Measurements from ENCODE around the gene FAM185A. TPM values are rescaled to one million over a fixed set of nuclear protein-coding genes. Genes with fewer than 3 reads are reported as not detected.

FAM185A gene
- total and polyA plus RNA-seq, 2 of the 8 experiments (the other 6 are each of a cell fraction or from before 2014, with no cell fraction given), result 5.2 to 6.6 TPM

GRCh38 chr7:102842284-102842683, 93.5 kb downstream of the FAM185A start:
- Histone ChIP-seq H4K5ac (ENCODE audit: insufficient read length, low read depth, low read length) (no peak overlapping the region), H3K14ac (ENCODE audit: insufficient read length) (no peak overlapping the region), H2BK20ac (ENCODE audit: low read length) (no peak overlapping the region), H3K23me2 (ENCODE audit: low read depth, low read length) (no peaks in the 10 kb centered on the region), H3K4me3 (ENCODE audit: extremely low read depth in 1 of 4, insufficient read depth in 2 of 4, low read depth in 3 of 4, low read length in 4 of 4) (no peak overlapping the region), H2AK5ac (ENCODE audit: low read depth, low read length) (no peak overlapping the region), H4K91ac (replicated peaks; ENCODE audit: insufficient read length, low read length) (no peak overlapping the region), H2BK120ac (replicated peaks; ENCODE audit: low read depth, low read length) (no peak overlapping the region), H4K20me1 (replicated peaks in 1 of 2; ENCODE audit: control insufficient read depth in 1 of 2, insufficient read depth in 2 of 2, low read length in 2 of 2) (no peaks in the 10 kb centered on the region), H4K8ac (ENCODE audit: extremely low read depth, insufficient read depth, low read length) (no peak overlapping the region), H2BK12ac (ENCODE audit: low read depth, low read length) (no peak overlapping the region), H3K18ac (ENCODE audit: extremely low read depth, low read length) (no peak overlapping the region), H3K9ac (replicated peaks in 1 of 4; ENCODE audit: extremely low read depth in 1 of 4, low read depth in 3 of 4, low read length in 3 of 4) (no peak overlapping the region), H3K23ac (ENCODE audit: insufficient read length) (no peak overlapping the region), H2BK15ac (ENCODE audit: low read length) (no peak overlapping the region), H3K9me3 (ENCODE audit: insufficient read depth in 2 of 2, low read depth in 1 of 2, low read length in 1 of 2) (no peaks in the 10 kb centered on the region), H2AFZ (ENCODE audit: low read length) (no peak overlapping the region), H3K4me2 (ENCODE audit: insufficient read depth in 1 of 2, low read depth in 2 of 2, low read length in 2 of 2) (no peak overlapping the region), H3K56ac (replicated peaks; ENCODE audit: insufficient read length, low read depth, low read length) (no peak overlapping the region), H2BK5ac (ENCODE audit: low read depth, low read length) (no peak overlapping the region), H3K79me2 (ENCODE audit: control insufficient read depth in 1 of 2, insufficient read depth in 2 of 2, low read length in 2 of 2) (no peaks in the 10 kb centered on the region), H3K27me3 (replicated peaks in 1 of 4; ENCODE audit: control insufficient read depth in 3 of 4, extremely low read depth in 1 of 4, insufficient read depth in 3 of 4, low read length in 3 of 4) (peaks cover 0 to 1% (median 0%) of the 10 kb centered on the region in 4 experiments; a peak in 1 of 7 replicates), H3K4ac (replicated peaks; ENCODE audit: insufficient read length, low read depth, low read length) (no peak overlapping the region), H3K79me1 (ENCODE audit: low read depth, low read length) (no peaks in the 10 kb centered on the region), H3K36me3 (ENCODE audit: control insufficient read depth in 2 of 4, insufficient read depth in 4 of 4, low read length in 3 of 4) (no peaks in the 10 kb centered on the region), H3K4me1 (replicated peaks in 1 of 4; ENCODE audit: control insufficient read depth in 3 of 4, insufficient read depth in 4 of 4, low read length in 3 of 4) (no peaks in the 10 kb centered on the region), H3K27ac (ENCODE audit: low read depth, low read length) (no peak overlapping the region)
- DNase-seq (ENCODE audit: low read depth in 1 of 2, low spot score in 2 of 2), result no peak
- ChIA-PET POLR2A (ENCODE audit: partially characterized antibody) (no interaction called here), CTCF (ENCODE audit: partially characterized antibody) (interaction anchor here (1.4 kb wide), 1 partner anchor 10 kb away, joined by 5 read pairs; no protein-coding TSS in a partner anchor)
- FAIRE-seq, result no peak
- TF ChIP-seq SRF (IDR thresholded peaks at IDR 0.05; ENCODE audit: low read depth, low read length), result no peak
- no peak for TF ChIP-seq GABPA (IDR thresholded peaks at IDR 0.05; ENCODE audit: borderline replicate concordance, insufficient read depth, low read length)
- no peak for TF ChIP-seq CHD2 (IDR thresholded peaks at IDR 0.05; ENCODE audit: low read length)
- no peak for TF ChIP-seq JUN (IDR thresholded peaks at IDR 0.05; ENCODE audit: low read depth, low read length)
- TF ChIP-seq KDM4A (IDR thresholded peaks at IDR 0.05; ENCODE audit: low read depth, low read length, severe bottlenecking), result no peak
- TF ChIP-seq RAD21 (IDR thresholded peaks at IDR 0.05 in 1 of 2, conservative IDR thresholded peaks at IDR 0.05 in 1 of 2; ENCODE audit: low read depth in 2 of 2, low read length in 2 of 2), result no peak
- TF ChIP-seq CTCF (IDR thresholded peaks at IDR 0.05; ENCODE audit: control extremely low read depth in 1 of 3, insufficient read depth in 1 of 3, low read depth in 1 of 3, low read length in 3 of 3), result no peak
- TF ChIP-seq EZH2 (IDR thresholded peaks at IDR 0.05; ENCODE audit: low read depth, low read length, severe bottlenecking), result no peak
- no peak for TF ChIP-seq ASH2L (IDR thresholded peaks at IDR 0.05; ENCODE audit: low read length)
- TF ChIP-seq RBBP5 (IDR thresholded peaks at IDR 0.05; ENCODE audit: borderline replicate concordance, low read depth, low read length), result no peak
- TF ChIP-seq TAF1 (IDR thresholded peaks at IDR 0.05; ENCODE audit: low read depth, low read length), result no peak
- TF ChIP-seq EGR1 (IDR thresholded peaks at IDR 0.05; ENCODE audit: borderline replicate concordance, low read depth, low read length), result no peak
- TF ChIP-seq ZNF274 (IDR thresholded peaks at IDR 0.05; ENCODE audit: borderline replicate concordance, extremely low read depth, low read length), result no peak

Measured in H1 (cell line).